ENCODE data around the gene SRRD. TPM values are rescaled to one million over a fixed set of nuclear protein-coding genes. Genes with fewer than 3 reads are reported as not detected.
A peak's percentile ranks its signal among the peaks of the same experiment; 100 is the strongest.

The SRRD gene
- total and polyA plus RNA-seq, 8 donors, result 4.0 to 64.2 (median 10.0) TPM

DNA sequence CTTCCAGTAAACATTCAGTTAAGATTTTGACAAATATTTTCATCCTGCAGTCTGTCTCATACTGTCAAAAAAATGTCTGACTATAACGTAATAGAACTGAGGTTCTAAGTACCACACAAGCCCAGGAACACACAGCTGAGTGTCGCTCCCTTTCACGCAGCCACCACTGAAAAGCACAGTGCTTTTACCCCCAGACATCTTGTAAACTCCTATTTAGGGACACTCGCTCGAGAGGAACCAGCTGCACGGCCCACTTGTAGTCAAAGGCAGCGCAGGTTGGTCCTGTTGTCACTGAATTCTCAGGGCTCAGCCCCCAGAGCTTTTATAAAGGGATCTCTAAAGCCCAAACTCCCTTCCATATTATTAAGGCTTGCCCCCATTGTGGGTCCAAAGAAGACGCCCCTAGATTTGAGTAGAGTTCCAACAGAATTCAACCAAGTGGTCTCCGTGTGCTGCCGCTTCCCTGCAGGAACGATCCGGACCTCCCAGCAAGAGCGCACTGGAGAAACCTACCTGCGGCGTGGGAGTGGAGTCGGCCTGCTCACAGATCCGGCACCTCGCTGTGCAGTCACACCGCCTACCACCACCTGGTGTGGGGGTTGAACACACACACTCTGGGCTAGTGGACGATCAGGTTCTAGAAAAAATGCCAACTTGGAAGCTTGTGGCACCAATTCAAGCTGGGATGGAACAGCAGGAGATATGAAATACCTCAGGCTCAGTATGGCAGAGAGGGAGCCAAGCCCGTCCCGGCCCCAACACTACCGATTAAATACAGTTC, 31.3 kb upstream of the SRRD start:
- peaks cover 39 to 71% (median 66%) of the 10 kb centered on the region in 4 donors for H3K36me3 ChIP-seq

DNA sequence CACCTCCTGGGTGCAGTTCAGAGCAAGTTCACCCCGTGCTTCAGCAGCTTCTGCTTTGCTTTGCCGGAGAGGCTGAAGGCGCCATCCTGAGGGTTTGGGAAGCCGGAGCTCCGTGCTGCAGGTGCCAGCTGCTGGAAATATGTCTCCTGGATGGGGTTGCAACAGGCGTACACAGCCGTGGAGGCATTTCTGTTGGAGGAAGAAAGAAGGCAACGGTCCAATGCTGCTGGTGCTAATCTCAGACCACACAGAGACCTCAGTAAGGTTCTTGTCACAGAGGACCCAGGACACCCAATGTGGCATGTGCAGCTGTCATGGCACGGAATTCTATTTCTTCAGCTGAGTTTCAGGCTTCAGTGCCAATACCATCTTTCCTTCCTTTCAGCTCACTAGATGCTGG, 30.5 kb upstream of the SRRD start:
- H3K36me3 ChIP-seq, result peaks cover 47 to 79% (median 74%) of the 10 kb centered on the region in 4 donors
- 91 to 95% (median 93%) methylated on average over 9 of the region's 9 CpGs for WGBS, 5 donors
- no peaks in the 10 kb centered on the region for H3K9me3 ChIP-seq
- H3K4me3 ChIP-seq, result no peak overlapping the region
- intact Hi-C loops (cut with DNase I; ENCODE audit: low total_unique reads), result no loop called here
- H3K4me1 ChIP-seq, result peaks cover 0 to under 1% (median 0%) of the 10 kb centered on the region in 4 donors
- no peak for DNase-seq
- no peak overlapping the region for H3K27ac ChIP-seq
- no peaks in the 10 kb centered on the region for H3K27me3 ChIP-seq
- TF ChIP-seq POLR2AphosphoS5 (IDR thresholded peaks at IDR 0.05) (no peak), POLR2A (IDR thresholded peaks at IDR 0.05) (no peak), EP300 (IDR thresholded peaks at IDR 0.05) (no peak)
- TF ChIP-seq, protein P1, sequence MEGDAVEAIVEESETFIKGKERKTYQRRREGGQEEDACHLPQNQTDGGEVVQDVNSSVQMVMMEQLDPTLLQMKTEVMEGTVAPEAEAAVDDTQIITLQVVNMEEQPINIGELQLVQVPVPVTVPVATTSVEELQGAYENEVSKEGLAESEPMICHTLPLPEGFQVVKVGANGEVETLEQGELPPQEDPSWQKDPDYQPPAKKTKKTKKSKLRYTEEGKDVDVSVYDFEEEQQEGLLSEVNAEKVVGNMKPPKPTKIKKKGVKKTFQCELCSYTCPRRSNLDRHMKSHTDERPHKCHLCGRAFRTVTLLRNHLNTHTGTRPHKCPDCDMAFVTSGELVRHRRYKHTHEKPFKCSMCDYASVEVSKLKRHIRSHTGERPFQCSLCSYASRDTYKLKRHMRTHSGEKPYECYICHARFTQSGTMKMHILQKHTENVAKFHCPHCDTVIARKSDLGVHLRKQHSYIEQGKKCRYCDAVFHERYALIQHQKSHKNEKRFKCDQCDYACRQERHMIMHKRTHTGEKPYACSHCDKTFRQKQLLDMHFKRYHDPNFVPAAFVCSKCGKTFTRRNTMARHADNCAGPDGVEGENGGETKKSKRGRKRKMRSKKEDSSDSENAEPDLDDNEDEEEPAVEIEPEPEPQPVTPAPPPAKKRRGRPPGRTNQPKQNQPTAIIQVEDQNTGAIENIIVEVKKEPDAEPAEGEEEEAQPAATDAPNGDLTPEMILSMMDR (IDR thresholded peaks at IDR 0.05), result no peak

More for the DNA sequence above, 31.3 kb upstream of the SRRD start:
- intact Hi-C loops (cut with DNase I; ENCODE audit: low total_unique reads), result no loop called here
- TF ChIP-seq, protein P1 (IDR thresholded peaks at IDR 0.05), result no peak
- TF ChIP-seq POLR2AphosphoS5 (IDR thresholded peaks at IDR 0.05) (no peak), POLR2A (IDR thresholded peaks at IDR 0.05) (no peak), EP300 (IDR thresholded peaks at IDR 0.05) (no peak)
- H3K27me3 ChIP-seq, result no peaks in the 10 kb centered on the region
- 89 to 95% (median 93%) methylated on average over 23 of the region's 23 CpGs for WGBS, 5 donors
- no peaks in the 10 kb centered on the region for H3K9me3 ChIP-seq
- H3K27ac ChIP-seq, result no peak overlapping the region
- H3K4me1 ChIP-seq, result peaks cover 0 to 8% (median 0%) of the 10 kb centered on the region in 4 donors
- no peak overlapping the region for H3K4me3 ChIP-seq
- peak in 1 of 2 donors; percentile 22 for DNase-seq

DNA sequence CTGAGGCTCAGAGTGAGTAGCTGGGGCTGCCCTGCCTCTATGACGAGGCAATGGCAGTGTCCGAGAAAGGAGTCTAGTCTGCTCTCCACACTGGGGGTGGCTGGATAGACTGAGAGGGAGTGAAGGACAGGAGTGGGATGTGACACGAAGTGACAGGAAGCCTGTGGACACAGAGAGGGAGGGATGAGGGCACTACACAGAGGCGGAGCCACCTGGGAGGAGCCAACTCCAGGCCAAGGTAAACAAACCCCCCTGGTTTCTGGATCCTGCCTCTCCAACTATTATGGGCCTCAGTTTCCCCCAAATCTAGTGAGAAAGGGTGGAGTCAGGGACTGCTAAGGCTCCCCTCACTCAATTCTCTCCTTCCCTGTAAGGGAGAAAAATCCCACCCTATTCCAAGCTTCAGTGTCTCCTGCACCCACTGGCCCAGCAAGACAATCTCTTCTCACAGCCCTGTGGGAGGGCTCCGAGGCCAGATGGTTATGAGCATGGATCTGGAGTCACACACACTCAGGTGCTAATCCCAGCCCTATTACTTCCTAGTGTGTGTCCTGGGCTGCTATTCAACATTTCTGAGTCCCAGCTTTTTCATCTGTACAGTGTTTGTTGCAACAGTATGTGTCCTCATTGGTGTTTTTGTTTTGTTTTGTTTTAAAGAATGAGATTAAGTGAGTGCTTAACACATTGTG, 29.7 kb upstream of the SRRD start:
- 73 to 87% (median 80%) methylated on average over 5 of the region's 5 CpGs for WGBS, 5 donors
- peaks cover 50 to 86% (median 81%) of the 10 kb centered on the region in 4 donors for H3K36me3 ChIP-seq
- intact Hi-C loops (cut with DNase I; ENCODE audit: low total_unique reads), result no loop called here

DNA sequence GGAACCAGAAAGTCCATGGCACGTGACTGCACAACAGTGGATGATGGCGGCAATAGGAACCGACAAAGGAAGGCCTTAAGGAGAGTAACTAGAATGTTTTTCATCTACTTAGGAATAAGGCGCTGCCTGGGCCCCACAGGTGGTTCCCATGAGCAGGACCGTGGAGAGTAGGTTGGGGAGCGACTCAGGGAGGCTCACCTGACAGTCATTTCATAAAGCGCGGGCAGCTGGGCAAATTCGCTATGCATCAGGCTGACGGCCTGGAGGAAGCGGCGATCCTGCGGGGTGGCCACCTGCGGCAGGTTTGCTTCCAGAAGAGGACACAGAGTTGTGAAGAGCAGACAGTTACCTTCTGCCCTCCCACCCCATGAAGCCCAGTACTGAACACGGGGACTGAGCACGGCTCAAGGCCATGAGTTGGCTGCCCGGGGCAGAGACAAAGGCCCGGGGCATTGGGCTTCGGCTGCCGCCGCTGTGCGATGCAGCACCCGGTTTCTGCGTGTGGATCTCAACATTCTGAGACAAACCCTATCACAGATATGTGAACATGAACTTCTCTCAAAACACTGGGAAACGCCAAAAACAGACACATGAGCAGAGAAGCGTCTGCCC, 25.9 kb upstream of the SRRD start:
- Histone ChIP-seq H3K27me3 (no peaks in the 10 kb centered on the region), H3K27ac (no peak overlapping the region), H3K4me3 (no peak overlapping the region), H3K9me3 (no peaks in the 10 kb centered on the region), H3K4me1 (peaks cover 0 to 9% (median 4%) of the 10 kb centered on the region in 4 donors), H3K36me3 (peaks cover 37 to 85% (median 79%) of the 10 kb centered on the region in 4 donors)
- intact Hi-C loops (cut with DNase I; ENCODE audit: low total_unique reads), result no loop called here
- DNase-seq, result no peak
- no peak for TF ChIP-seq EP300 (IDR thresholded peaks at IDR 0.05)
- TF ChIP-seq POLR2AphosphoS5 (IDR thresholded peaks at IDR 0.05), result no peak
- TF ChIP-seq, protein P1 (IDR thresholded peaks at IDR 0.05), result no peak
- no peak for TF ChIP-seq POLR2A (IDR thresholded peaks at IDR 0.05)
- 93 to 97% (median 95%) methylated on average over 26 of the region's 26 CpGs for WGBS, 5 donors

More for the DNA sequence above, 29.7 kb upstream of the SRRD start:
- H3K27ac ChIP-seq, result no peak overlapping the region
- H3K9me3 ChIP-seq, result no peaks in the 10 kb centered on the region
- H3K4me1 ChIP-seq, result no peaks in the 10 kb centered on the region
- TF ChIP-seq, protein P1 (IDR thresholded peaks at IDR 0.05), result no peak
- TF ChIP-seq EP300 (IDR thresholded peaks at IDR 0.05) (no peak), POLR2A (IDR thresholded peaks at IDR 0.05) (no peak), POLR2AphosphoS5 (IDR thresholded peaks at IDR 0.05) (no peak)
- H3K4me3 ChIP-seq, result no peak overlapping the region
- no peak for DNase-seq
- no peaks in the 10 kb centered on the region for H3K27me3 ChIP-seq

All from stomach (tissue), 9 donors.